Lung (tissue), 12 donors: ENCODE results near the gene MRPL49. TPM values are rescaled to one million over a fixed set of nuclear protein-coding genes. Genes with fewer than 3 reads are reported as not detected.
A peak's percentile ranks its signal among the peaks of the same experiment; 100 is the strongest.

Experiments used
- ATAC-seq: fragments of 200-7000 bp; cut with Tn5 transposase; one replicate; pipeline ENCODE4 v1.9.1; 2020; ENCODE audit warnings: moderate number of reproducible peaks; ENCODE audit not compliant: insufficient read depth, low FRiP score
- DNase-seq, 3 donors: peaks; one replicate each; pipeline ENCODE4 v3.0.0-alpha.2; 2013 to 2017
- H3K27ac ChIP-seq, 2 donors: one replicate each; pipeline ENCODE4 v1.5.1; 2013; ENCODE audit warnings: mild to moderate bottlenecking in 2 of 2, moderate library complexity in 2 of 2, control low read depth in 1 of 2, inconsistent platforms in 1 of 2, low read depth in 1 of 2, low read length in 1 of 2
- H3K27me3 ChIP-seq, 3 donors: one replicate each; pipeline ENCODE4 v1.5.1; 2013; ENCODE audit warnings: low read length in 2 of 3; ENCODE audit not compliant: control insufficient read depth in 3 of 3, insufficient read depth in 3 of 3
- H3K36me3 ChIP-seq, 4 donors: one replicate each; pipeline ENCODE4 v1.5.1; 2013; ENCODE audit warnings: low read length in 4 of 4, mild to moderate bottlenecking in 1 of 4, moderate library complexity in 1 of 4; ENCODE audit not compliant: control insufficient read depth in 4 of 4, insufficient read depth in 4 of 4
- H3K4me1 ChIP-seq, 5 donors: one replicate each; pipeline ENCODE4 v1.5.1; 2013; ENCODE audit warnings: low read length in 5 of 5, mild to moderate bottlenecking in 2 of 5, moderate library complexity in 1 of 5; ENCODE audit not compliant: control insufficient read depth in 5 of 5, insufficient read depth in 5 of 5
- H3K4me3 ChIP-seq: one replicate; pipeline ENCODE4 v1.5.1; 2013; ENCODE audit warnings: mild to moderate bottlenecking, control low read depth, moderate library complexity
- H3K9ac ChIP-seq, 2 donors: one replicate each; pipeline ENCODE4 v1.5.1; 2013; ENCODE audit warnings: low read length in 2 of 2, control low read depth in 1 of 2; ENCODE audit not compliant: insufficient read depth in 1 of 2
- H3K9me3 ChIP-seq, 4 donors: one replicate each; pipeline ENCODE4 v1.5.1; 2013; ENCODE audit warnings: low read length in 3 of 4, mild to moderate bottlenecking in 1 of 4, moderate library complexity in 1 of 4; ENCODE audit not compliant: control insufficient read depth in 4 of 4, insufficient read depth in 3 of 4
- CTCF ChIP-seq: IDR thresholded peaks from 2 replicates; pipeline ENCODE4 v1.5.1; 2012; ENCODE audit warnings: mild to moderate bottlenecking; ENCODE audit errors: control extremely low read depth, extremely low read depth
- WGBS, 2 donors: extraction: QIAGEN DNeasy Blood & Tissue Kit; methylation state at CpG; one replicate each; pipeline ENCODE4 v1.1.7; 2013; 5-methylcytosine and 5-hydroxymethylcytosine counted together
- polyA plus RNA-seq, 2 donors: library from polyadenylated mRNA; stranded (reverse); fragments of 200-250 nt; gene quantifications; one replicate each; pipeline ENCODE4 v1.2.1, GENCODE V29; 2013
- total RNA-seq, 2 donors: library from RNA; depleted of rRNA in 1 of 2; stranded (reverse); fragments of >200 nt in 1 of 2; gene quantifications; one replicate each; pipeline ENCODE4 v1.2.1, GENCODE V29; 2014 to 2021
- donor health status: control.
- donor health status: control.
- donor health status: Bipolar disorder and iron deficiency.
- donor health status: healthy.
- donor health status: DM: yes; HTN: yes; CAD: no.

Gene MRPL49
- total and polyA plus RNA-seq, 4 donors: 26.3 to 57.2 (median 39.9) TPM

- ATAC-seq (peak; percentile 91), DNase-seq (peak; percentile 27 to 50 (median 39))
- no peak for TF ChIP-seq CTCF
- Histone ChIP-seq H3K9me3 (no peaks in the 10 kb centered on the region), H3K27ac (peak overlapping the region; percentile 82 to 85), H3K9ac (peak overlapping the region in 1 of 2 donors; percentile 13), H3K36me3 (no peaks in the 10 kb centered on the region), H3K4me1 (peaks cover 0 to 6% (median 3%) of the 10 kb centered on the region in 5 donors), H3K27me3 (no peaks in the 10 kb centered on the region), H3K4me3 (no peak overlapping the region)
- WGBS, 2 donors: 11 to 22% methylated on average over 12 of the region's 12 CpGs
Observed at GRCh38 chr11:65150509-65151299, 28.6 kb downstream of the MRPL49 start.

DNA sequence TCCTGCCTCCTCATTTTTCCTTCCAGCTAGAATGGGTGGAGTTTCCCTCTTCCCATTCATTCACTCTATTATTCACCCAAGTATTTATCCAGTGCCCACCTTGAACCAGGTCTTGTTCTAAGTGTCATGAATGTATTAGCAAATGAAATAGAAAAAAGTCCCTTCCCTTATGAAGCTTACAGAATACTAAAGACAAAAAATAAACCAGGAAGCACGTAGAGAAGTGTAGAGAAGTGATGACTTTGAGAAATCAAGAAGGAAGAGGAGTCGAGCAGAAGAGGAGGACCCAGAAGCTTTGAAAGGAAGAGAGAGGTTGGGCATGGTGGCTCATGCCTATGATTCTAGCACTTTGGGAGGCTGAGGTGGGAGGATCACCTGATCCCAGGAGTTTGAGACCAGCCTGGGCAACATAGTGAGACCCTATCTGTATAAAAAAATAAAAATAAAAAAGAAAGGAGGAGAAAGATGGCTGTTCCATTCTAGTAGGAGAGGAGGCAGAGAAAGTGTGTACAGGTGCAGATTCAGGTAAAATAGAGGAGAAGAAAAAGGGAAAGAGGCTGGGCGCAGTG, 29.3 kb downstream of the MRPL49 start:
- no peak for TF ChIP-seq CTCF
- 47 to 64% methylated on average over 3 of the region's 3 CpGs for WGBS, 2 donors
- no peak for ATAC-seq

DNA sequence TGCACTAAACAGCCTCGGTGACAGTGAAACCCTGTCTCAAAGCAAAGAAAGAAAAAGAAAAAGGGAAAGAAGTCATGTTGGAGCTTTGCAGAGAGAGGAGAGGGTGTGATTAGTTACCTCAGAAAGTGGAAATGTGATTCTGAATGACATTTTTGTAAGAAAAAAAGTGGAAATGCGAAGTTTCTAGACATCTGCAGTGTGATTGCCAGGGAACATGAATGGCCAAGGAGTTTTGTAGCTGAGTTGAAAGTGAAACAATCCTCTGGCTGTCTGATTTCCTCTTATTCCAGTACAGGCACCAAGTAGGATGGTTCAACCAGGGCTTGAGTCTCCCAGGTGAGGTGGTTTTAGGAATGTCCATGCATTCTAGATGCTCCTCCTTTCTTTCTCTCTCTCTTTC, 30.0 kb downstream of the MRPL49 start:
- H3K4me3 ChIP-seq: no peak overlapping the region
- ATAC-seq (no peak), DNase-seq (no peak)
- no peak overlapping the region for H3K27ac ChIP-seq
- H3K36me3 ChIP-seq: no peaks in the 10 kb centered on the region
- no peaks in the 10 kb centered on the region for H3K27me3 ChIP-seq
- H3K9ac ChIP-seq: no peak overlapping the region
- H3K4me1 ChIP-seq: peaks cover 0 to 6% (median 3%) of the 10 kb centered on the region in 5 donors
- no peak for TF ChIP-seq CTCF
- WGBS, 2 donors: 70 to 71% methylated on average over 2 of the region's 2 CpGs
- no peaks in the 10 kb centered on the region for H3K9me3 ChIP-seq

More for the DNA sequence above, 29.3 kb downstream of the MRPL49 start:
- Histone ChIP-seq H3K9ac (no peak overlapping the region), H3K4me3 (no peak overlapping the region), H3K9me3 (no peaks in the 10 kb centered on the region), H3K27ac (peak overlapping the region; percentile 82 to 85), H3K27me3 (no peaks in the 10 kb centered on the region), H3K4me1 (peaks cover 0 to 6% (median 3%) of the 10 kb centered on the region in 5 donors), H3K36me3 (no peaks in the 10 kb centered on the region)
- no peak for DNase-seq
